HepG2 (cell line): ENCODE measurements around the gene NSF. TPM values are rescaled to one million over a fixed set of nuclear protein-coding genes. Genes with fewer than 3 reads are reported as not detected.
A peak's percentile ranks its signal among the peaks of the same experiment; 100 is the strongest.
"Not testable (repeated sequence)": the region's sequence is repeated elsewhere in the genome, so short reads cannot be mapped to it uniquely, and the experiment has no call there.

Source experiments
- ATAC-seq: fragments of 200-7000 bp; cut with Tn5 transposase; 3 replicates; pipeline ENCODE4 v1.9.1; 2020; ENCODE audit warnings: mild to moderate bottlenecking, moderate library complexity
- BruUV-seq: library from RNA; stranded (reverse); fragments of 400-500 nt; replicated peaks from 2 replicates; lab custom pipeline; 2021; lab: Mats Ljungman, UMichigan
- CTCF ChIA-PET: fragments of 300-600 bp; formaldehyde crosslinking; extraction: SDS; loops from one replicate; lab custom pipeline; 2021; ENCODE audit warnings: low total read pairs, inconsistent platforms, low intra/inter-chr PET ratio; lab: Yijun Ruan, JAX
- POLR2A ChIA-PET: fragments of 350-600 bp; sonication (Branson Sonifier 250); formaldehyde crosslinking; loops from one replicate; lab custom pipeline; 2020; ENCODE audit warnings: antibody characterized with exemption, inconsistent platforms; lab: Yijun Ruan, JAX
- DNase-seq: peaks from one replicate; pipeline ENCODE4 v3.0.0-alpha.2; 2015; ENCODE audit warnings: low spot score
- FAIRE-seq: peaks from 3 replicates; lab custom pipeline; 2011; peaks lifted over from hg19 to GRCh38; lab: Jason Lieb, UNC
- H2AFZ ChIP-seq: one replicate; pipeline ENCODE4 v1.6.1; 2011; ENCODE audit warnings: low read length, inconsistent platforms
- H3K27ac ChIP-seq: fragments of 300-600 bp; 3 replicates; pipeline ENCODE4 v1.8.0; 2011; ENCODE audit warnings: mixed run types, mild to moderate bottlenecking, mixed read lengths, low read length, inconsistent platforms; ENCODE audit not compliant: insufficient read depth; ENCODE audit errors: extremely low read length
- H3K27me3 ChIP-seq, 2 experiments: fragments of 200-600 bp in 1 of 2; 2 replicates in 1 of 2; 3 replicates in 1 of 2; pipeline versions ENCODE4 v1.6.0 to v1.8.0; 2011; ENCODE audit warnings: low read length in 2 of 2, mild to moderate bottlenecking in 2 of 2, moderate library complexity in 2 of 2, inconsistent platforms in 1 of 2; ENCODE audit not compliant: insufficient read depth in 2 of 2, control insufficient read depth in 1 of 2
- H3K36me3 ChIP-seq, 2 experiments: fragments of 200-600 bp in 1 of 2; replicated peaks in 1 of 2; 2 replicates in 1 of 2; 3 replicates in 1 of 2; pipeline versions ENCODE4 v1.5.1 to v1.8.0; 2011; ENCODE audit warnings: low read length in 2 of 2, inconsistent platforms in 1 of 2; ENCODE audit not compliant: insufficient read depth in 2 of 2, control insufficient read depth in 1 of 2
- H3K4me1 ChIP-seq: 2 replicates; pipeline ENCODE4 v1.5.1; 2012; ENCODE audit warnings: low read length, inconsistent platforms; ENCODE audit not compliant: insufficient read depth
- H3K4me2 ChIP-seq: 2 replicates; pipeline ENCODE4 v1.6.0; 2011; ENCODE audit warnings: low read depth, low read length, inconsistent platforms
- H3K4me3 ChIP-seq, 3 experiments: fragments of 200-600 bp in 1 of 3; sonication (generic), shearing (Covaris generic) in 1 of 3; replicated peaks in 1 of 3; 2 replicates each; pipeline ENCODE4 v1.5.1; 2011 to 2016; ENCODE audit warnings: low read length in 3 of 3, inconsistent platforms in 2 of 3, low read depth in 2 of 3, mild to moderate bottlenecking in 2 of 3, control low read depth in 1 of 3, mixed read lengths in 1 of 3; ENCODE audit not compliant: insufficient read depth in 1 of 3
- H3K79me2 ChIP-seq: one replicate; pipeline ENCODE4 v1.6.1; 2011; ENCODE audit warnings: low read length, inconsistent platforms; ENCODE audit not compliant: insufficient read depth
- H3K9ac ChIP-seq: 2 replicates; pipeline ENCODE4 v1.6.0; 2011; ENCODE audit warnings: mild to moderate bottlenecking, low read depth, low read length, inconsistent platforms; ENCODE audit not compliant: insufficient read depth
- H3K9me3 ChIP-seq: 2 replicates; pipeline ENCODE4 v1.5.1; 2012; ENCODE audit warnings: mild to moderate bottlenecking, low read length
- H4K20me1 ChIP-seq: 2 replicates; pipeline ENCODE4 v1.6.0; 2011; ENCODE audit warnings: inconsistent platforms, mild to moderate bottlenecking, low read length, moderate library complexity; ENCODE audit not compliant: insufficient read depth
- SAP130 ChIP-seq: IDR thresholded peaks from 2 replicates; pipeline ENCODE4 v1.6.1; 2016; ENCODE audit warnings: low read depth
- ZNF232 ChIP-seq: sonication (generic); formaldehyde crosslinking; IDR thresholded peaks from 2 replicates; pipeline ENCODE4 v1.4.0; 2020; ENCODE audit warnings: missing genetic modification reagents, borderline replicate concordance
- WGBS: methylation state at CpG from one replicate; pipeline ENCODE4 v1.1.6; 2017; ENCODE audit warnings: low lambda C conversion rate; 5-methylcytosine and 5-hydroxymethylcytosine counted together
- in situ Hi-C: cut with HindIII; loops from 2 replicates; pipeline ENCODE4 v1.10.0; 2017; ENCODE audit warnings: low pct_unique_long_range_greater_than_20kb; ENCODE audit not compliant: extremely low pct_ligation_motif_present
- intact Hi-C: fragments of 100-400 bp; cut with micrococcal nuclease; formaldehyde crosslinking; loops from one replicate; pipeline ENCODE4 v1.10.0; 2022; ENCODE audit not compliant: unreplicated experiment
- polyA plus RNA-seq, 8 experiments: library from polyadenylated mRNA; depleted of rRNA in 3 of 8; stranded (reverse) in 7 of 8; unstranded in 1 of 8; fragments of >200 nt; fragmentation: Illumina TruSeq in 4 of 8; extraction: Trizol in 4 of 8; gene quantifications; 2 replicates each; pipeline versions ENCODE4 v1.2.1 to v1.2.3, GENCODE V29; 2011 to 2016; ENCODE audit warnings: low read depth in 4 of 8, missing spikeins in 1 of 8, mixed read lengths in 1 of 8; ENCODE audit not compliant: insufficient read depth in 1 of 8
- total RNA-seq, 5 experiments: library from RNA; depleted of rRNA; stranded (reverse); fragments of >200 nt; fragmentation: Illumina TruSeq; extraction: Trizol; gene quantifications; 2 replicates each; pipeline ENCODE4 v1.2.3, GENCODE V29; 2016; ENCODE audit warnings: low read depth in 1 of 5
- TF ChIP-seq, protein P1 (sequence below): IDR thresholded peaks from 2 replicates; pipeline ENCODE4 v1.6.1; 2016; ENCODE audit warnings: missing compliant biosample characterization, missing genetic modification reagents, borderline replicate concordance

The NSF gene
- total and polyA plus RNA-seq, 2 of the 13 experiments (the other 11 are each of a cell fraction or from before 2014, with no cell fraction given): 21.9 to 37.8 TPM

- TF ChIP-seq, protein P1, sequence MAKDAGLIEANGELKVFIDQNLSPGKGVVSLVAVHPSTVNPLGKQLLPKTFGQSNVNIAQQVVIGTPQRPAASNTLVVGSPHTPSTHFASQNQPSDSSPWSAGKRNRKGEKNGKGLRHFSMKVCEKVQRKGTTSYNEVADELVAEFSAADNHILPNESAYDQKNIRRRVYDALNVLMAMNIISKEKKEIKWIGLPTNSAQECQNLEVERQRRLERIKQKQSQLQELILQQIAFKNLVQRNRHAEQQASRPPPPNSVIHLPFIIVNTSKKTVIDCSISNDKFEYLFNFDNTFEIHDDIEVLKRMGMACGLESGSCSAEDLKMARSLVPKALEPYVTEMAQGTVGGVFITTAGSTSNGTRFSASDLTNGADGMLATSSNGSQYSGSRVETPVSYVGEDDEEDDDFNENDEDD: peak; percentile 34; the same call in 1 of the 2 replicates
- TF ChIP-seq SAP130 (CRISPR knock-in tag): peak; percentile 67
Observed at GRCh38 chr17:46579083-46580075, 11.1 kb upstream of the NSF start, which contains the start of gene ARL17A (continued).

DNA sequence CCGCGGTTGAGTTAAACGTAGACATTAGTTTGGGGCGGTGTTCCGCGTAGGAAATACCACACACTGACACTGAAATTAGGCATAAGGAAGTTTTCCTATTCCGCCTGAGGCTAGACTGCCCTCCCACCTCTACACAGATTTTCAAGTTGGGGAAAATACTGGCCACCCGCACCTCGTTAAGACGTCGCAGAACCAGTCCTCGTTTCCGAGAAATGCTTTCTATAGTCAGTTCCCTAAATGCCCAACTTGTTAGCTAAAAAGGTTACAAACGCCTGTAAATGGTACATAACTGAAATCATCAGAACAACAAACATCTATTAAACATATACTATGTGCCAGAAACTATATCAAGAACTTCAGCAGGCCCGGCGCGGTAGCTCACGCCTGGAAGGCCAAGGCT is 10.4 kb upstream of the NSF start:
- H3K36me3 ChIP-seq, in situ Hi-C loops, CTCF ChIA-PET, H4K20me1 ChIP-seq, H3K4me2 ChIP-seq, H3K4me3 ChIP-seq, H3K27me3 ChIP-seq, POLR2A ChIA-PET, DNase-seq, H2AFZ ChIP-seq, H3K9me3 ChIP-seq, FAIRE-seq, H3K79me2 ChIP-seq, H3K4me1 ChIP-seq, intact Hi-C loops, ATAC-seq: not testable (repeated sequence)
- WGBS: 41% methylated on average over 9 of the region's 18 CpGs
- TSS peak; percentile 93 for BruUV-seq
- peak; percentile 74; the same call in 1 of the 2 replicates for TF ChIP-seq ZNF232 (CRISPR knock-in tag)
- Histone ChIP-seq H3K27ac (peak overlapping the region; percentile 40), H3K9ac (0 out of 2 replicates have a peak overlapping the region, but pooled peaks have one; percentile 32)

DNA sequence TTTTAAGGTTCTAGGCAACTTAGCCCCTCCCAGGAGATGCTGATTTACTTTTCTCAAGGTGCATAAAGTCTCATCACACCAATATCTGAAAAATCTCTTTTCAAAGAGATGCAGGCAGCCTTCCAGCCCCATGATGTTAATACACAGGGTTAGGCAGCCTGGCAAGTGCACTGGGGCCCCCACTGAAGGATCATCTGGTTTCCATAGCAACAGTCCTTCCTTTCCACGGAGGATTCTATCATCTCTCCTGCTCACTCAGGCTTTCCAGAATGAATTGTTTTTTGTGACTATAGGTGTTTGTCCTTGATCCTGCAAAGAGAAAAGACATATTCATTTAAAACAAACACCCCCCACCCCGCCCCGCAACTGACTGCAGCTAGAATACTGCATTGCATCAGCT is 5.0 kb upstream of the NSF start:
- CTCF ChIA-PET: not testable (repeated sequence)

DNA sequence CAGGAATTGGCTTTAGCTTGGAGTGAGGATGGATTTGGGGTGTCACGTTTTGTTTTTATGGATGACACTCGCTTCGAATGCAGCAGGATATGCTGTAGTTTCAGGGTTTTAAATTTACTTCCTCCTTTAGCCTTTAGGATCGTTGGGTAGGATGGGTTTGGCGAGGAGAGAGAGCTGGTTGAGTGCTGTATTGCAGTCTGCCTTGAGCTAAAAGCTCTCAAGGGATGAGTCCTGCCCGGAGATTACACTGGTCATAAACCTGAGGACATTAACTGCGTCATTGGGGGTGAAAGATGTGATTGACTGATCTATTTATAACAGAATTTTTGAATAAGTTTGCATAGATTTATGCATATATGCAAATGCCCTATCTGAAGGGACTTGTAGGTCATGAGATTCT is 863 bp downstream of the NSF start:
- H3K9ac ChIP-seq, intact Hi-C loops, DNase-seq: not testable (repeated sequence)

More for the DNA sequence above, 5.0 kb upstream of the NSF start:
- H3K4me2 ChIP-seq, FAIRE-seq, H3K36me3 ChIP-seq, H4K20me1 ChIP-seq, DNase-seq, H2AFZ ChIP-seq, H3K9ac ChIP-seq, in situ Hi-C loops, POLR2A ChIA-PET, H3K27ac ChIP-seq, H3K4me3 ChIP-seq, H3K27me3 ChIP-seq, H3K79me2 ChIP-seq, intact Hi-C loops, BruUV-seq, H3K4me1 ChIP-seq, ATAC-seq, H3K9me3 ChIP-seq: not testable (repeated sequence)
- WGBS: no CpG with 5 or more reads among the region's 3 CpGs

More for the DNA sequence above, 863 bp downstream of the NSF start:
- H3K79me2 ChIP-seq, H3K4me1 ChIP-seq, in situ Hi-C loops, FAIRE-seq, H3K27ac ChIP-seq, H3K36me3 ChIP-seq, POLR2A ChIA-PET, CTCF ChIA-PET, H3K4me3 ChIP-seq, H3K9me3 ChIP-seq, BruUV-seq, H3K4me2 ChIP-seq, H3K27me3 ChIP-seq, H2AFZ ChIP-seq, H4K20me1 ChIP-seq: not testable (repeated sequence)
- no CpG with 5 or more reads among the region's 7 CpGs for WGBS
- peak; percentile 77 for ATAC-seq
